HG03103 (cell line): Measurements from ENCODE around the gene P4HB.

Source experiments
- ATAC-seq: cut with Tn5 transposase; IDR thresholded peaks from one replicate; pipeline ENCODE4 v1.9.1; 2021; ENCODE audit warnings: low read depth; ENCODE audit not compliant: unreplicated experiment

Gene P4HB

GRCh38 chr17:81801327-81801726 is 59.0 kb downstream of the P4HB start:
- no peak for ATAC-seq

GRCh38 chr17:81794509-81794908 is 65.8 kb downstream of the P4HB start:
- ATAC-seq, result no peak

- ATAC-seq, result no peak
Measured at GRCh38 chr17:81794074-81794476, 66.3 kb downstream of the P4HB start.
